Measurements from ENCODE around the gene SDHAF1.

- TF ChIP-seq CTCF (IDR thresholded peaks at IDR 0.05; ENCODE audit: extremely low read depth in 1 of 2, insufficient read depth in 1 of 2, low read depth in 1 of 2, low read length in 2 of 2) (no peak), GATA2 (IDR thresholded peaks at IDR 0.05; ENCODE audit: insufficient read depth, insufficient read length, low read depth, low read length) (no peak), POLR2A (IDR thresholded peaks at IDR 0.05; ENCODE audit: low read depth, low read length) (no peak), MAX (IDR thresholded peaks at IDR 0.05; ENCODE audit: insufficient read depth, insufficient read length) (no peak), POLR2AphosphoS5 (IDR thresholded peaks at IDR 0.05; ENCODE audit: insufficient read depth, low read depth, low read length) (no peak), EZH2 (IDR thresholded peaks at IDR 0.05; ENCODE audit: borderline replicate concordance, low read depth, low read length, severe bottlenecking) (no peak), JUN (IDR thresholded peaks at IDR 0.05; ENCODE audit: borderline replicate concordance, insufficient read depth, insufficient read length, low read depth) (no peak)
Measured at GRCh38 chr19:35990771-35991730, 3.9 kb upstream of the SDHAF1 start.
